Smooth muscle cell (in vitro differentiated cells): ENCODE measurements around the gene DSCAM. TPM values are rescaled to one million over a fixed set of nuclear protein-coding genes. Genes with fewer than 3 reads are reported as not detected.

Source experiments
- DNase-seq: peaks from one replicate; lab custom pipeline; 2025; ENCODE audit not compliant: unreplicated experiment; lab: John Stamatoyannopoulos, UW
- H2AFZ ChIP-seq: fragments of 200-600 bp; sonication (generic); 2 replicates; pipeline ENCODE4 v1.6.0; 2016; ENCODE audit warnings: antibody characterized with exemption, low read depth, mild to moderate bottlenecking
- H3F3A ChIP-seq: fragments of 200-600 bp; sonication (generic); 2 replicates; pipeline ENCODE4 v1.6.0; 2017; ENCODE audit warnings: antibody characterized with exemption, low read depth
- H3K27ac ChIP-seq: fragments of 200-600 bp; sonication (generic); 2 replicates; pipeline ENCODE4 v1.5.1; 2016; ENCODE audit warnings: low read depth, mild to moderate bottlenecking
- H3K27me3 ChIP-seq: fragments of 200-600 bp; sonication (generic); 2 replicates; pipeline ENCODE4 v1.6.1; 2016; ENCODE audit warnings: low read depth, mild to moderate bottlenecking
- H3K36me3 ChIP-seq: fragments of 200-600 bp; sonication (generic); 2 replicates; pipeline ENCODE4 v1.5.1; 2016; ENCODE audit warnings: low read depth
- H3K4me1 ChIP-seq: fragments of 200-600 bp; sonication (generic); 2 replicates; pipeline ENCODE4 v1.5.1; 2016; ENCODE audit warnings: low read depth
- H3K4me2 ChIP-seq: fragments of 200-600 bp; sonication (generic); 2 replicates; pipeline ENCODE4 v1.6.0; 2016; ENCODE audit warnings: mild to moderate bottlenecking
- H3K4me3 ChIP-seq: fragments of 200-600 bp; sonication (generic); 2 replicates; pipeline ENCODE4 v1.5.1; 2016; ENCODE audit warnings: mild to moderate bottlenecking
- H3K79me2 ChIP-seq: fragments of 200-600 bp; sonication (generic); 2 replicates; pipeline ENCODE4 v1.6.0; 2016; ENCODE audit warnings: low read depth, mild to moderate bottlenecking
- H3K9ac ChIP-seq: fragments of 200-600 bp; sonication (generic); 2 replicates; pipeline ENCODE4 v1.6.0; 2016; ENCODE audit warnings: low read depth
- H3K9me3 ChIP-seq: fragments of 200-600 bp; sonication (generic); replicated peaks from 2 replicates; pipeline ENCODE4 v1.5.1; 2016; ENCODE audit warnings: low read depth
- H4K20me1 ChIP-seq: fragments of 200-600 bp; sonication (generic); 2 replicates; pipeline ENCODE4 v1.6.0; 2016; ENCODE audit warnings: low read depth
- WGBS: methylation state at CpG from one replicate; pipeline ENCODE4 v1.1.7; 2016; ENCODE audit warnings: low lambda C conversion rate; 5-methylcytosine and 5-hydroxymethylcytosine counted together
- polyA plus RNA-seq: library from polyadenylated mRNA; unstranded; fragments of >200 nt; fragmentation: Nextera tagmentation; extraction: Ambion mirVana; gene quantifications from 2 replicates; pipeline ENCODE4 v1.2.1, GENCODE V29; 2016
- total RNA-seq: library from RNA; depleted of rRNA; stranded (reverse); fragments of >200 nt; gene quantifications from 2 replicates; pipeline ENCODE4 v1.2.3, GENCODE V29; 2014
- TF ChIP-seq, protein P1 (sequence below): fragments of 200-600 bp; sonication (generic); IDR thresholded peaks from 2 replicates; pipeline ENCODE4 v1.5.1; 2017; ENCODE audit warnings: borderline replicate concordance, mild to moderate bottlenecking, antibody characterized with exemption; ENCODE audit not compliant: insufficient read depth, poor library complexity, severe bottlenecking

Gene DSCAM
- total and polyA plus RNA-seq, 2 experiments from 2014 or later, result not detected

DNA sequence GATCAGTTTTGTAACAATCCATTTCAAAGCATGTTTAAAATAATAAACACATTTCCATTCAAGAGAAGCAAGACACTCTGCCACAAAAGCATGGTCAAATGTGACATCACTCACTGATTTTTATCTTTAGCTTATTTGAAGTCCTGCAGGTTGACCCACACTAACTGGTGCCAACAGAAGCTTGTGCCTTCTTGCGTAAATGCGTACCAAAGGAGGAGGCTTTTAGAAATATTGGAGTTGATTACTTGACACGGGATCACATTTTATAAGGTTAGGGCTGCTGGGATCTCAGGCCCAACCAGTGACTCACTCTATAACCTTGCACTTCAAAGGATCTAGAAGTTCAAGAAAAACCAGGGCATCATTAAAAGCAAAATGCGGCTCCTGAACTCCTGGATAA, 776.1 kb downstream of the DSCAM start:
- Histone ChIP-seq H3F3A (no peaks in the 10 kb centered on the region), H2AFZ (no peak overlapping the region), H3K9ac (no peak overlapping the region), H3K9me3 (no peaks in the 10 kb centered on the region), H3K79me2 (no peaks in the 10 kb centered on the region), H4K20me1 (no peaks in the 10 kb centered on the region), H3K4me2 (no peak overlapping the region), H3K4me1 (no peaks in the 10 kb centered on the region), H3K27me3 (peaks cover 4% of the 10 kb centered on the region), H3K36me3 (no peaks in the 10 kb centered on the region), H3K4me3 (no peak overlapping the region), H3K27ac (no peak overlapping the region)
- TF ChIP-seq, protein P1, sequence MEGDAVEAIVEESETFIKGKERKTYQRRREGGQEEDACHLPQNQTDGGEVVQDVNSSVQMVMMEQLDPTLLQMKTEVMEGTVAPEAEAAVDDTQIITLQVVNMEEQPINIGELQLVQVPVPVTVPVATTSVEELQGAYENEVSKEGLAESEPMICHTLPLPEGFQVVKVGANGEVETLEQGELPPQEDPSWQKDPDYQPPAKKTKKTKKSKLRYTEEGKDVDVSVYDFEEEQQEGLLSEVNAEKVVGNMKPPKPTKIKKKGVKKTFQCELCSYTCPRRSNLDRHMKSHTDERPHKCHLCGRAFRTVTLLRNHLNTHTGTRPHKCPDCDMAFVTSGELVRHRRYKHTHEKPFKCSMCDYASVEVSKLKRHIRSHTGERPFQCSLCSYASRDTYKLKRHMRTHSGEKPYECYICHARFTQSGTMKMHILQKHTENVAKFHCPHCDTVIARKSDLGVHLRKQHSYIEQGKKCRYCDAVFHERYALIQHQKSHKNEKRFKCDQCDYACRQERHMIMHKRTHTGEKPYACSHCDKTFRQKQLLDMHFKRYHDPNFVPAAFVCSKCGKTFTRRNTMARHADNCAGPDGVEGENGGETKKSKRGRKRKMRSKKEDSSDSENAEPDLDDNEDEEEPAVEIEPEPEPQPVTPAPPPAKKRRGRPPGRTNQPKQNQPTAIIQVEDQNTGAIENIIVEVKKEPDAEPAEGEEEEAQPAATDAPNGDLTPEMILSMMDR, result no peak
- DNase-seq, result no peak
- 63% methylated on average over 4 of the region's 4 CpGs for WGBS

DNA sequence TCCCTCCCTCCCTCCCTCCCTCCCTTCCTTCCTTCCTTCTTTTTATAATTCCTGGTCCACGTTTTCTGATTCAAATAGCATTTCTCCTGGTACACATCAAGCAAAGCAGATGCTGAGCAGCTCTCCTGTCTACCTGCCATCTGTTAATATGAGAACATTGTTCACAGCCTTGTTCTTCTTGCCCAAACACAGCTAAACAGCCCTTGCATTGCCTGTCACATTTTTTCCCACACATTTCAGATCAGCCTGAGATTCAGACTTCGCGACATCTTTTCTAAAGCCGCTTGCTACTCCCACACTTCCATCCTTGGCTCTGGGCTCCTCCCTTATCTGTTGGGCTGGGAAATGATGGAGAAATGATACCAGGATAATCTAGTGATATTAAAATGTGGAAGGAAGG, 779.2 kb downstream of the DSCAM start:
- Histone ChIP-seq H3K36me3 (no peaks in the 10 kb centered on the region), H3K4me1 (no peaks in the 10 kb centered on the region), H2AFZ (no peak overlapping the region), H3K79me2 (no peaks in the 10 kb centered on the region), H3F3A (no peaks in the 10 kb centered on the region), H3K27me3 (peaks cover 9% of the 10 kb centered on the region), H3K4me2 (no peak overlapping the region), H4K20me1 (no peaks in the 10 kb centered on the region), H3K27ac (no peak overlapping the region), H3K4me3 (no peak overlapping the region), H3K9ac (no peak overlapping the region), H3K9me3 (no peaks in the 10 kb centered on the region)
- DNase-seq, result no peak
- TF ChIP-seq, protein P1, result no peak
- 88% methylated on average over 3 of the region's 4 CpGs for WGBS

DNA sequence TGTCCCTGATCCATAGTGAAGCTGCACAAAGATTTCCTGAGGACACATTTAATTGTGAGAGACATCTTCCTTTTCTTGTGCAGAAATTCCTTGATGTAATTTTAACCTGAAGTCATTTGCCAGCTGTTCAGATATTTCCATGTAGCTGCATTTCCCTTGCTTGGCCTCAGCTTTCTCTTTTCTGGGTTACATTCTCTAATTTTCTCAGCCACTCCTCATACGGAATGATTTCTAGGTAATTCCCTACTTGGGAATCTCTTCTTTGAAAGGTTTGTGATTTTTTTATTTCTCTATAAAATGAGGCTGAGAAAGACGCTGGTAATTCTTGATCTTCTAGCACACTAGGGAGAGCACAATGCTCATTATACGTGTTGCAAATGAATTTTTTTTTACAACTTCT, 780.7 kb downstream of the DSCAM start:
- Histone ChIP-seq H3K9ac (no peak overlapping the region), H4K20me1 (no peaks in the 10 kb centered on the region), H3F3A (no peaks in the 10 kb centered on the region), H3K36me3 (no peaks in the 10 kb centered on the region), H3K4me3 (no peak overlapping the region), H3K4me1 (no peaks in the 10 kb centered on the region), H2AFZ (no peak overlapping the region), H3K79me2 (no peaks in the 10 kb centered on the region), H3K9me3 (no peaks in the 10 kb centered on the region), H3K4me2 (no peak overlapping the region), H3K27ac (no peak overlapping the region), H3K27me3 (peaks cover 9% of the 10 kb centered on the region)
- DNase-seq, result no peak
- TF ChIP-seq, protein P1, result no peak
- WGBS, result 85% methylated on average over 3 of the region's 3 CpGs

DNA sequence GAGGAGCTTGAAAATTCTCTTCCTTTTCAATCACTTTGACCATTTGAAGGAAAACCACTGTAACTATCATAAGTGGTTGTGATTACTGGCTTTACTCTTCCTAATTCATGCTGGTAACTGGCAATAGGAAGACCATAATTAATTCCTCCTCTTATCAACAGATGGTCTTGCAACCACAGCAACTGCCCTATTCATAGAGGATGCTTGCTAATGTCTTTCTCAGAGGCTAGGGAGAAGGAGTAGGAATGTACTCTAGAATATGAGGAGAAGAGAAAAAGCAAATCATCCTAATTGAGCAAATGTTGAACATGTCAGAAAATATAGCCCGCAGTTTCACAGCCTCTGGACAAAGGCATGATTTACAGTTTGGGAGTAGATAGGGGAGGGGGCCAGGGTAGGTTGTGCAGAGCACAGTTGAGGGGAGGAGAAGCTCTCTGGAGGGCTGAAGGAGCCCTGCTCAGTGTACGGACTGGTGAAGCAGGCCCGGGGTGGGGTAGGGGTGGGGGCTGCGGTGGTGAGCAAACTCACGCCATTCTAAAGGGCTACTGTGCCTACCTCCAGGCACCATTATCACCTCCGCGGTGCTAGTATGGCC, 786.8 kb downstream of the DSCAM start:
- Histone ChIP-seq H2AFZ (no peak overlapping the region), H3K4me1 (no peaks in the 10 kb centered on the region), H3K4me2 (no peak overlapping the region), H3K9me3 (no peaks in the 10 kb centered on the region), H3K27ac (no peak overlapping the region), H3K79me2 (no peaks in the 10 kb centered on the region), H3K27me3 (peaks cover 5% of the 10 kb centered on the region), H3K36me3 (no peaks in the 10 kb centered on the region), H3K9ac (no peak overlapping the region), H4K20me1 (no peaks in the 10 kb centered on the region), H3F3A (no peaks in the 10 kb centered on the region), H3K4me3 (no peak overlapping the region)
- no peak for DNase-seq
- 88% methylated on average over 5 of the region's 7 CpGs for WGBS
- TF ChIP-seq, protein P1, result no peak
